Measurements from ENCODE around the gene ZNF726.

- TF ChIP-seq POLR2A (IDR thresholded peaks at IDR 0.05; ENCODE audit: low read length) (no peak), GATA1 (IDR thresholded peaks at IDR 0.05; ENCODE audit: low read depth, low read length) (no peak)
Observed at GRCh38 chr19:23943411-23943810, 28.7 kb downstream of the ZNF726 start.

Measured in erythroblast (primary cell).